Sigmoid colon (tissue), 4 donors: ENCODE data around the gene NAGPA.

ENCODE experiments used
- EP300 ChIP-seq, 4 donors: sonication (generic); formaldehyde crosslinking; IDR thresholded peaks; one replicate each; pipeline ENCODE4 v1.6.1; 2017; ENCODE audit warnings: antibody characterized with exemption in 4 of 4
- POLR2A ChIP-seq, 2 donors: fragments of 450-650 bp; IDR thresholded peaks; one replicate each; pipeline ENCODE4 v1.6.1; 2016; ENCODE audit warnings: antibody characterized with exemption in 2 of 2, mild to moderate bottlenecking in 2 of 2, moderate library complexity in 2 of 2
- POLR2AphosphoS5 ChIP-seq, 4 donors: sonication (generic); formaldehyde crosslinking; IDR thresholded peaks; one replicate each; pipeline ENCODE4 v1.6.1; 2017; ENCODE audit warnings: antibody characterized with exemption in 4 of 4
- TF ChIP-seq, protein P1 (sequence below), 4 experiments: fragments of 450-650 bp in 3 of 4; fragments of 200-600 bp in 1 of 4; IDR thresholded peaks; one replicate each; pipeline ENCODE4 v1.5.1; 2016 to 2019; ENCODE audit warnings: antibody characterized with exemption in 4 of 4, mild to moderate bottlenecking in 3 of 4, moderate library complexity in 2 of 4

- no peak for TF ChIP-seq POLR2AphosphoS5 (IDR thresholded peaks at IDR 0.05)
- TF ChIP-seq POLR2A (IDR thresholded peaks at IDR 0.05), result no peak
- TF ChIP-seq, protein P1, sequence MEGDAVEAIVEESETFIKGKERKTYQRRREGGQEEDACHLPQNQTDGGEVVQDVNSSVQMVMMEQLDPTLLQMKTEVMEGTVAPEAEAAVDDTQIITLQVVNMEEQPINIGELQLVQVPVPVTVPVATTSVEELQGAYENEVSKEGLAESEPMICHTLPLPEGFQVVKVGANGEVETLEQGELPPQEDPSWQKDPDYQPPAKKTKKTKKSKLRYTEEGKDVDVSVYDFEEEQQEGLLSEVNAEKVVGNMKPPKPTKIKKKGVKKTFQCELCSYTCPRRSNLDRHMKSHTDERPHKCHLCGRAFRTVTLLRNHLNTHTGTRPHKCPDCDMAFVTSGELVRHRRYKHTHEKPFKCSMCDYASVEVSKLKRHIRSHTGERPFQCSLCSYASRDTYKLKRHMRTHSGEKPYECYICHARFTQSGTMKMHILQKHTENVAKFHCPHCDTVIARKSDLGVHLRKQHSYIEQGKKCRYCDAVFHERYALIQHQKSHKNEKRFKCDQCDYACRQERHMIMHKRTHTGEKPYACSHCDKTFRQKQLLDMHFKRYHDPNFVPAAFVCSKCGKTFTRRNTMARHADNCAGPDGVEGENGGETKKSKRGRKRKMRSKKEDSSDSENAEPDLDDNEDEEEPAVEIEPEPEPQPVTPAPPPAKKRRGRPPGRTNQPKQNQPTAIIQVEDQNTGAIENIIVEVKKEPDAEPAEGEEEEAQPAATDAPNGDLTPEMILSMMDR (IDR thresholded peaks at IDR 0.05), result no peak
- no peak for TF ChIP-seq EP300 (IDR thresholded peaks at IDR 0.05)
These were observed 31.2 kb upstream of the NAGPA start for GRCh38 chr16:5064915-5065314.
